MM.1S (cell line): Measurements from ENCODE around the gene ZNF678.
"Not testable (repeated sequence)": the region's sequence is repeated elsewhere in the genome, so short reads cannot be mapped to it uniquely, and the experiment has no call there.

Experiments used
- DNase-seq: peaks from one replicate; pipeline ENCODE4 v3.0.0-alpha.2; 2015
- H2AFZ ChIP-seq: fragments of 300-600 bp; sonication (generic); 2 replicates; pipeline ENCODE4 v1.6.0; 2016; ENCODE audit warnings: antibody characterized with exemption, low read length
- H3F3A ChIP-seq: fragments of 300-600 bp; sonication (generic); 2 replicates; pipeline ENCODE4 v1.6.1; 2016; ENCODE audit warnings: mild to moderate bottlenecking, antibody characterized with exemption, low read length, moderate library complexity, mixed read lengths; ENCODE audit not compliant: insufficient read depth
- H3K27ac ChIP-seq: fragments of 300-600 bp; sonication (generic); 2 replicates; pipeline ENCODE4 v1.5.1; 2016; ENCODE audit warnings: mild to moderate bottlenecking, low read length
- H3K27me3 ChIP-seq: fragments of 300-600 bp; sonication (generic); replicated peaks from 2 replicates; pipeline ENCODE4 v1.6.0; 2016; ENCODE audit warnings: low read length; ENCODE audit not compliant: insufficient read depth
- H3K36me3 ChIP-seq: fragments of 300-600 bp; sonication (generic); replicated peaks from 2 replicates; pipeline ENCODE4 v1.6.1; 2016; ENCODE audit warnings: mild to moderate bottlenecking, low read length, mixed read lengths; ENCODE audit not compliant: insufficient read depth
- H3K4me1 ChIP-seq: fragments of 300-600 bp; sonication (generic); 2 replicates; pipeline ENCODE4 v1.6.1; 2016; ENCODE audit warnings: low read length, mixed read lengths
- H3K4me2 ChIP-seq: fragments of 300-600 bp; sonication (generic); 2 replicates; pipeline ENCODE4 v1.6.0; 2016; ENCODE audit warnings: low read depth, low read length
- H3K4me3 ChIP-seq: fragments of 300-600 bp; sonication (generic); 2 replicates; pipeline ENCODE4 v1.5.1; 2016; ENCODE audit warnings: low read length, mixed read lengths
- H3K79me2 ChIP-seq: fragments of 300-600 bp; sonication (generic); 2 replicates; pipeline ENCODE4 v1.6.1; 2016; ENCODE audit warnings: mixed run types, low read length, mixed read lengths
- H3K9ac ChIP-seq: fragments of 300-600 bp; sonication (generic); 2 replicates; pipeline ENCODE4 v1.6.1; 2016; ENCODE audit warnings: low read length, mixed read lengths
- H3K9me2 ChIP-seq: fragments of 300-600 bp; sonication (generic); replicated peaks from 2 replicates; pipeline ENCODE4 v1.6.1; 2016; ENCODE audit warnings: mild to moderate bottlenecking, low read length, mixed read lengths; ENCODE audit not compliant: insufficient read depth
- H3K9me3 ChIP-seq: fragments of 300-600 bp; sonication (generic); replicated peaks from 2 replicates; pipeline ENCODE4 v1.6.1; 2016; ENCODE audit warnings: mild to moderate bottlenecking, low read length, mixed read lengths; ENCODE audit not compliant: insufficient read depth
- H4K20me1 ChIP-seq: fragments of 300-600 bp; sonication (generic); 2 replicates; pipeline ENCODE4 v1.6.1; 2016; ENCODE audit warnings: mild to moderate bottlenecking, low read length, moderate library complexity, mixed read lengths; ENCODE audit not compliant: insufficient read depth
- EZH2 ChIP-seq: fragments of 300-600 bp; sonication (generic); optimal IDR thresholded peaks from 2 replicates; pipeline ENCODE3; 2017; ENCODE audit warnings: low read depth, mild to moderate bottlenecking, antibody characterized with exemption, low read length, mixed read lengths
- EZH2phosphoT487 ChIP-seq: fragments of 300-600 bp; sonication (generic); IDR thresholded peaks from 2 replicates; pipeline ENCODE4 v1.6.1; 2018; ENCODE audit warnings: antibody characterized with exemption, low read length
- TF ChIP-seq, protein P1 (sequence below): fragments of 300-600 bp; sonication (generic); IDR thresholded peaks from 2 replicates; pipeline ENCODE4 v1.5.1; 2016; ENCODE audit warnings: antibody characterized with exemption, low read length, mixed read lengths

Gene ZNF678

GRCh38 chr1:227673441-227673840, 110.1 kb downstream of the ZNF678 start:
- H3K4me2 ChIP-seq = no peak overlapping the region
- no peak overlapping the region for H3K9ac ChIP-seq
- H3K4me3 ChIP-seq = no peak overlapping the region
- no peaks in the 10 kb centered on the region for H3K9me2 ChIP-seq
- no peaks in the 10 kb centered on the region for H4K20me1 ChIP-seq
- H2AFZ ChIP-seq = no peak overlapping the region
- no peaks in the 10 kb centered on the region for H3K9me3 ChIP-seq
- DNase-seq = no peak
- no peak overlapping the region for H3K27ac ChIP-seq
- TF ChIP-seq, protein P1, sequence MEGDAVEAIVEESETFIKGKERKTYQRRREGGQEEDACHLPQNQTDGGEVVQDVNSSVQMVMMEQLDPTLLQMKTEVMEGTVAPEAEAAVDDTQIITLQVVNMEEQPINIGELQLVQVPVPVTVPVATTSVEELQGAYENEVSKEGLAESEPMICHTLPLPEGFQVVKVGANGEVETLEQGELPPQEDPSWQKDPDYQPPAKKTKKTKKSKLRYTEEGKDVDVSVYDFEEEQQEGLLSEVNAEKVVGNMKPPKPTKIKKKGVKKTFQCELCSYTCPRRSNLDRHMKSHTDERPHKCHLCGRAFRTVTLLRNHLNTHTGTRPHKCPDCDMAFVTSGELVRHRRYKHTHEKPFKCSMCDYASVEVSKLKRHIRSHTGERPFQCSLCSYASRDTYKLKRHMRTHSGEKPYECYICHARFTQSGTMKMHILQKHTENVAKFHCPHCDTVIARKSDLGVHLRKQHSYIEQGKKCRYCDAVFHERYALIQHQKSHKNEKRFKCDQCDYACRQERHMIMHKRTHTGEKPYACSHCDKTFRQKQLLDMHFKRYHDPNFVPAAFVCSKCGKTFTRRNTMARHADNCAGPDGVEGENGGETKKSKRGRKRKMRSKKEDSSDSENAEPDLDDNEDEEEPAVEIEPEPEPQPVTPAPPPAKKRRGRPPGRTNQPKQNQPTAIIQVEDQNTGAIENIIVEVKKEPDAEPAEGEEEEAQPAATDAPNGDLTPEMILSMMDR = no peak
- no peak for TF ChIP-seq EZH2
- TF ChIP-seq EZH2phosphoT487 = no peak
- H3F3A ChIP-seq = no peaks in the 10 kb centered on the region
- no peaks in the 10 kb centered on the region for H3K4me1 ChIP-seq
- H3K36me3 ChIP-seq = no peaks in the 10 kb centered on the region
- H3K79me2 ChIP-seq = no peaks in the 10 kb centered on the region
- H3K27me3 ChIP-seq = no peaks in the 10 kb centered on the region

- no peaks in the 10 kb centered on the region for H3K9me3 ChIP-seq
- no peaks in the 10 kb centered on the region for H3K27me3 ChIP-seq
- H2AFZ ChIP-seq = no peak overlapping the region
- no peak overlapping the region for H3K4me2 ChIP-seq
- H3K27ac ChIP-seq = no peak overlapping the region
- H3K79me2 ChIP-seq = no peaks in the 10 kb centered on the region
- DNase-seq = no peak
- no peak for TF ChIP-seq EZH2phosphoT487
- TF ChIP-seq EZH2 = no peak
- TF ChIP-seq, protein P1 = no peak
- H3K9ac ChIP-seq = no peak overlapping the region
- no peaks in the 10 kb centered on the region for H4K20me1 ChIP-seq
- no peaks in the 10 kb centered on the region for H3F3A ChIP-seq
- no peak overlapping the region for H3K4me3 ChIP-seq
- H3K9me2 ChIP-seq = no peaks in the 10 kb centered on the region
- no peaks in the 10 kb centered on the region for H3K4me1 ChIP-seq
- no peaks in the 10 kb centered on the region for H3K36me3 ChIP-seq
Measured at GRCh38 chr1:227685807-227686206, 122.5 kb downstream of the ZNF678 start.

GRCh38 chr1:227697321-227697864, 134.0 kb downstream of the ZNF678 start:
- TF ChIP-seq, protein P1 = no peak
- TF ChIP-seq EZH2 = no peak
- TF ChIP-seq EZH2phosphoT487 = no peak
- Histone ChIP-seq H3K4me2 (no peak overlapping the region), H3K4me1 (no peaks in the 10 kb centered on the region), H3K27ac (no peak overlapping the region), H3K4me3 (no peak overlapping the region), H2AFZ (no peak overlapping the region), H3F3A (no peaks in the 10 kb centered on the region), H3K36me3 (no peaks in the 10 kb centered on the region), H3K9ac (no peak overlapping the region), H3K79me2 (no peaks in the 10 kb centered on the region), H3K27me3 (no peaks in the 10 kb centered on the region), H4K20me1 (no peaks in the 10 kb centered on the region), H3K9me3 (no peaks in the 10 kb centered on the region), H3K9me2 (no peaks in the 10 kb centered on the region)
- DNase-seq = no peak

DNA sequence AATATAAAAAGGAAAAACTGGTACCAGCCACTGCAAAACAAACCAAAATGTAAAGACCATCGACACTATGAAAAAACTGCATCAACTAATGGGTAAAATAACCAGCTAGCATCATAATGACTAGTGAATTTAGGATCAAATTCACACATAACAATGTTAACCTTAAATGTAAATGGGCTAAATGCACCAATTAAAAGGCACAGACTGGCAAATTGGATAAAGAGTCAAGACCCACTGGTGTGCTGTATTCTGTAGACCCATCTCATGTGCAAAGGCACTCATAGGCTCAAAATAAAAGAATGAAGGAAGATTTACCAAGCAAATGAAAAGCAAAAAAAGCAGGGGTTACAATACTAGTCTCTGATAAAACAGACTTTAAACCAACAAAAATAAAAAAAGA, 138.3 kb downstream of the ZNF678 start:
- H3K27ac ChIP-seq, H3K27me3 ChIP-seq, H3K4me3 ChIP-seq, H3K9ac ChIP-seq, H3K9me3 ChIP-seq, H4K20me1 ChIP-seq, H3K4me1 ChIP-seq, H3K79me2 ChIP-seq, DNase-seq, H3K36me3 ChIP-seq, H3K4me2 ChIP-seq, H3K9me2 ChIP-seq, H2AFZ ChIP-seq, H3F3A ChIP-seq: not testable (repeated sequence)
